Uterus (tissue), 4 donors: ENCODE results near the gene TAF5L. TPM values are rescaled to one million over a fixed set of nuclear protein-coding genes. Genes with fewer than 3 reads are reported as not detected.

Source experiments
- DNase-seq, 2 donors: peaks; one replicate each; pipeline ENCODE4 v3.0.0-alpha.2; 2019 to 2020
- H3K27ac ChIP-seq, 2 donors: fragments of 200-600 bp; sonication (generic); 1 replicate in 1 of 2; 2 replicates in 1 of 2; pipeline ENCODE4 v1.5.1; 2016 to 2018
- H3K27me3 ChIP-seq, 2 donors: fragments of 200-600 bp; sonication (generic); one replicate each; pipeline ENCODE4 v1.5.1; 2018 to 2019; ENCODE audit warnings: control low read depth in 1 of 2
- H3K36me3 ChIP-seq, 2 donors: fragments of 200-600 bp; sonication (generic); one replicate each; pipeline ENCODE4 v1.5.1; 2019; ENCODE audit warnings: control low read depth in 1 of 2
- H3K4me1 ChIP-seq, 2 donors: fragments of 200-600 bp; sonication (generic); one replicate each; pipeline ENCODE4 v1.5.1; 2018 to 2019; ENCODE audit warnings: control low read depth in 1 of 2
- H3K4me3 ChIP-seq, 2 donors: fragments of 200-600 bp; sonication (generic); 1 replicate in 1 of 2; 2 replicates in 1 of 2; pipeline ENCODE4 v1.5.1; 2018 to 2019; ENCODE audit warnings: mild to moderate bottlenecking in 1 of 2
- H3K9me3 ChIP-seq, 2 donors: fragments of 200-600 bp; sonication (generic); one replicate each; pipeline ENCODE4 v1.5.1; 2019; ENCODE audit warnings: control low read depth in 1 of 2
- CTCF ChIP-seq, 4 experiments: fragments of 200-600 bp in 2 of 4; fragments of 450-650 bp in 2 of 4; sonication (generic) in 2 of 4; IDR thresholded peaks; one replicate each; pipeline ENCODE4 v1.5.1; 2016 to 2019; ENCODE audit warnings: antibody characterized with exemption in 4 of 4, mild to moderate bottlenecking in 2 of 4, moderate library complexity in 1 of 4
- POLR2A ChIP-seq, 2 donors: fragments of 450-650 bp; IDR thresholded peaks; one replicate each; pipeline ENCODE4 v1.6.1; 2016; ENCODE audit warnings: antibody characterized with exemption in 2 of 2, mild to moderate bottlenecking in 1 of 2, moderate library complexity in 1 of 2
- intact Hi-C: fragments of 100-400 bp; cut with DNase I; formaldehyde crosslinking; loops from one replicate; pipeline ENCODE4 v1.15.1; 2023; ENCODE audit warnings: low total_unique reads
- total RNA-seq, 4 donors: library from RNA; depleted of rRNA in 3 of 4; stranded (reverse); fragments of >200 nt in 3 of 4; gene quantifications; one replicate each; pipeline versions ENCODE4 v1.1.0 to v1.2.4, GENCODE V29; 2014 to 2023
- donor health status: DM: yes; HTN: yes; CAD: no.

The TAF5L gene
- total RNA-seq, 4 donors from 2014 or later, result 0.88 to 22.2 (median 9.2) TPM

GRCh38 chr1:229650045-229650444 is 24.1 kb upstream of the TAF5L start:
- intact Hi-C loops, result no loop called here
- H3K9me3 ChIP-seq, result no peaks in the 10 kb centered on the region
- TF ChIP-seq CTCF (IDR thresholded peaks at IDR 0.05), result no peak
- no peak for TF ChIP-seq POLR2A (IDR thresholded peaks at IDR 0.05)

GRCh38 chr1:229648406-229648805 is 22.5 kb upstream of the TAF5L start:
- no peaks in the 10 kb centered on the region for H3K9me3 ChIP-seq
- no peak overlapping the region for H3K27ac ChIP-seq
- TF ChIP-seq POLR2A (IDR thresholded peaks at IDR 0.05) (no peak), CTCF (IDR thresholded peaks at IDR 0.05) (no peak)
- no peak overlapping the region for H3K4me3 ChIP-seq
- intact Hi-C loops, result no loop called here
- no peaks in the 10 kb centered on the region for H3K4me1 ChIP-seq
- H3K36me3 ChIP-seq, result no peaks in the 10 kb centered on the region
- H3K27me3 ChIP-seq, result no peaks in the 10 kb centered on the region
- no peak for DNase-seq

More at GRCh38 chr1:229650045-229650444, 24.1 kb upstream of the TAF5L start:
- Histone ChIP-seq H3K27ac (no peak overlapping the region), H3K4me1 (no peaks in the 10 kb centered on the region), H3K27me3 (no peaks in the 10 kb centered on the region), H3K4me3 (no peak overlapping the region), H3K36me3 (no peaks in the 10 kb centered on the region)
- DNase-seq, result no peak

- intact Hi-C loops, result no loop called here
- TF ChIP-seq POLR2A (IDR thresholded peaks at IDR 0.05) (no peak), CTCF (IDR thresholded peaks at IDR 0.05) (no peak)
- H3K9me3 ChIP-seq, result no peaks in the 10 kb centered on the region
- no peak overlapping the region for H3K4me3 ChIP-seq
- no peaks in the 10 kb centered on the region for H3K27me3 ChIP-seq
- no peak overlapping the region for H3K27ac ChIP-seq
- DNase-seq, result no peak
- H3K4me1 ChIP-seq, result no peaks in the 10 kb centered on the region
- no peaks in the 10 kb centered on the region for H3K36me3 ChIP-seq
These were observed 19.5 kb upstream of the TAF5L start for GRCh38 chr1:229645324-229645993.

- Histone ChIP-seq H3K4me3 (no peak overlapping the region), H3K4me1 (no peaks in the 10 kb centered on the region), H3K27ac (no peak overlapping the region), H3K9me3 (no peaks in the 10 kb centered on the region), H3K36me3 (no peaks in the 10 kb centered on the region), H3K27me3 (no peaks in the 10 kb centered on the region)
- intact Hi-C loops, result no loop called here
- no peak for TF ChIP-seq CTCF (IDR thresholded peaks at IDR 0.05)
- TF ChIP-seq POLR2A (IDR thresholded peaks at IDR 0.05), result no peak
- DNase-seq, result no peak
These were observed 18.2 kb upstream of the TAF5L start for GRCh38 chr1:229643996-229644745.

GRCh38 chr1:229642970-229643369 is 17.0 kb upstream of the TAF5L start:
- no peaks in the 10 kb centered on the region for H3K36me3 ChIP-seq

More at GRCh38 chr1:229642970-229643369, 17.0 kb upstream of the TAF5L start:
- Histone ChIP-seq H3K4me1 (no peaks in the 10 kb centered on the region), H3K27ac (no peak overlapping the region), H3K9me3 (no peaks in the 10 kb centered on the region), H3K4me3 (no peak overlapping the region), H3K27me3 (no peaks in the 10 kb centered on the region)
- DNase-seq, result no peak
- TF ChIP-seq CTCF (IDR thresholded peaks at IDR 0.05) (no peak), POLR2A (IDR thresholded peaks at IDR 0.05) (no peak)
- intact Hi-C loops, result no loop called here
